Effector memory CD4-positive, alpha-beta T cell (primary cell): Measurements from ENCODE around the gene POP5.

Experiments
- DNase-seq, 3 donors: peaks; one replicate each; pipeline ENCODE4 v3.0.0-alpha.2; 2020
- H3K27ac ChIP-seq: 2 replicates; pipeline ENCODE4 v1.7.0; 2013; ENCODE audit warnings: mild to moderate bottlenecking, low read length, moderate library complexity; ENCODE audit not compliant: insufficient read depth, poor library complexity, severe bottlenecking
- H3K27me3 ChIP-seq: replicated peaks from 2 replicates; pipeline ENCODE4 v1.7.0; 2013; ENCODE audit warnings: mild to moderate bottlenecking, low read length; ENCODE audit not compliant: insufficient read depth, control insufficient read depth, poor library complexity, severe bottlenecking
- H3K36me3 ChIP-seq: 2 replicates; pipeline ENCODE4 v1.7.0; 2013; ENCODE audit warnings: mild to moderate bottlenecking, low read length, moderate library complexity; ENCODE audit not compliant: control insufficient read depth, insufficient read depth
- H3K4me1 ChIP-seq: 2 replicates; pipeline ENCODE4 v1.7.0; 2013; ENCODE audit warnings: low read length, mild to moderate bottlenecking; ENCODE audit not compliant: control insufficient read depth, insufficient read depth, poor library complexity, severe bottlenecking
- H3K4me3 ChIP-seq: 2 replicates; pipeline ENCODE4 v1.7.0; 2013; ENCODE audit warnings: low read length, low read depth, mild to moderate bottlenecking; ENCODE audit not compliant: insufficient read depth, poor library complexity, severe bottlenecking
- H3K9me3 ChIP-seq: 2 replicates; pipeline ENCODE4 v1.7.0; 2013; ENCODE audit warnings: mild to moderate bottlenecking, low read length, moderate library complexity; ENCODE audit not compliant: control insufficient read depth

The POP5 gene

GRCh38 chr12:120528861-120529525, 52.2 kb downstream of the POP5 start, which contains the start of gene COQ5:
Gene COQ5, minus strand, starts transcription at chr12:120529158. Its CDS starts 17 bp downstream, at chr12:120529141.
- H3K9me3 ChIP-seq, result no peaks in the 10 kb centered on the region
- DNase-seq, result peak; percentile 55 to 67 (median 66)
- H3K4me3 ChIP-seq, result peak within 1 kb of the TSS; percentile 92
- peaks cover 7% of the 10 kb centered on the region for H3K4me1 ChIP-seq
- H3K27me3 ChIP-seq, result no peaks in the 10 kb centered on the region
- H3K27ac ChIP-seq, result peak within 1 kb of the TSS; percentile 76
- no peaks in the 10 kb centered on the region for H3K36me3 ChIP-seq
